Measurements from ENCODE around the gene ZC3H12D. TPM values are rescaled to one million over a fixed set of nuclear protein-coding genes. Genes with fewer than 3 reads are reported as not detected.

Gene ZC3H12D
- total RNA-seq, 2 experiments from 2014 or later = 75.8 to 82.7 TPM

DNA sequence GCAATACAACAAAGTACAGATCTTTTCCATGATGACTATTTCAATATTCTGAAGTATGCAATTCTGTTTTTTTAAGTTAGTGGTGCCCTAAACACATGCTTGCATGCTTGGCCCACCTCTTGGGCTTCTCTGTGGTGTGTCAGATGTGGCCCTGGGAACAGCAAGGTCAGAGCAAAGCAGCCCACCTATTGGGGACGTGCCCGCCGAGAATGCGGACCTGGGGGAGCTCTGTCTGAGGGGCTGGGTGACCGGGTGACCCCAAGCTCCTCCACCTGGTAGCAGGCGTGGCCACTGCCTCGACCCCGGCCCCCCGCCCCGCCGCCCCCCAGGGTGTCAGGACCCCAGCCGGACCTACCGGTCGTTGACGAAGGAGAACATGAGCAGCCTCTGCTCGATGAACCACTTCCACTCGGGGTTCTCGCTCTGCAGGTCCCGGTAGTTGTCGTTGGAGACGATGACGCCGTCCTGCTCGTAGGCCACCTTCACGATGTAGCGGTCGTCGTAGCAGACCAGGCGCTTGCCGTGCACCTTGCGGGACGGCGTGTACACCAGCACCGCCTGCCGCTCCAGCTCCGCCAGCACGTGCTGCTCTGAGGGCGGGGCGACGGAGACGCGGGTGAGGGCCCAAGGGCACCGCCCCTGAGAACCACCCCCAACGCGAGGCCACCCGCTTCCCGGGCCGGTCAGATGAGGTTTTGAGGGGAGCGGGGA, 28.3 kb downstream of the ZC3H12D start:
- H3K9me3 Mint-ChIP-seq = no peaks in the 10 kb centered on the region
- no peaks in the 10 kb centered on the region for H3K27me3 Mint-ChIP-seq (ENCODE audit: low read depth)
- H3K36me3 Mint-ChIP-seq (ENCODE audit: low read depth) = peaks cover 51% of the 10 kb centered on the region
- intact Hi-C loops (cut with micrococcal nuclease) = no loop called here
- H3K27ac Mint-ChIP-seq = no peak overlapping the region
- CTCF ChIA-PET = no interaction called here
- no peak for DNase-seq
- H3K4me1 Mint-ChIP-seq (ENCODE audit: low read depth) = peaks cover 15% of the 10 kb centered on the region
- no peak overlapping the region for H3K4me3 Mint-ChIP-seq

DNA sequence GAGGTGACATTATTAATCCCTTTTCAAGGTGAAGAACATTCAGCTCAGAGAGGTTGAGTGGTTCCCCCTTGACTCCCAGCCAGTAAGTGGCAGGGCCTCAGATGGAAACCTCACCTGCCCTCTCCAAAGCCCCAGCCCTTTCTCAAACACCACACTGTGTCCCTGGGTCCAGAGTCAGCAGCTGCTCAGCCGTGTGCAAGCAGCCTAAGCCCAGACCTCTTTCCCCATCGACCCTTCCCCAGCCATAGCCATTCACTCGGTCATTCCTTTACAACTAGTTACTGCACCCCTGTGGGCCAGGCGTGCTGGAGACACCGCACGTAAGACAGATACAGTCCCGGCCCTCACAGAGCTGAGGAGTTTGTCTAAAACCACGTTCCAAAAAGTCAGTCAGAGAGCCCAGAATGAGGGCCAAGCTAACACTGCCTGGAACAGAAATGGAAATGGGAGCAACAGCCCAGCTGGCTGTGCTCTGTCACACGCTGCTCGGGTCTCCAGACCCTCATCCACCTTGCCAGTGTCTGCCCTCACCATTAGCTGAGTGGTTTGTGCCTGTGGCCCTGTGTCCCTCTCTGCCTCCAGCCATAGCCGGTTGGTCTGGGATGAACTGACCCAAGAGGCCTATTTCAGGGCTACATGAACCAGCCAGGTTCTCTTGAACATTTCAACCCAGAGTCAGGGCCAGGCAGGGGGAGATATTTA, 29.6 kb downstream of the ZC3H12D start:
- Mint-ChIP-seq H3K27me3 (ENCODE audit: low read depth) (no peaks in the 10 kb centered on the region), H3K4me3 (no peak overlapping the region), H3K4me1 (ENCODE audit: low read depth) (peaks cover 18% of the 10 kb centered on the region), H3K27ac (no peak overlapping the region), H3K36me3 (ENCODE audit: low read depth) (peaks cover 49% of the 10 kb centered on the region), H3K9me3 (no peaks in the 10 kb centered on the region)
- CTCF ChIA-PET = interaction anchor here (0.9 to 1.0 kb wide), 3 partner anchors 12 to 62 kb away, joined by 4 to 5 read pairs (median 4); no protein-coding TSS in a partner anchor
- DNase-seq = no peak
- intact Hi-C loops (cut with micrococcal nuclease) = no loop called here

DNA sequence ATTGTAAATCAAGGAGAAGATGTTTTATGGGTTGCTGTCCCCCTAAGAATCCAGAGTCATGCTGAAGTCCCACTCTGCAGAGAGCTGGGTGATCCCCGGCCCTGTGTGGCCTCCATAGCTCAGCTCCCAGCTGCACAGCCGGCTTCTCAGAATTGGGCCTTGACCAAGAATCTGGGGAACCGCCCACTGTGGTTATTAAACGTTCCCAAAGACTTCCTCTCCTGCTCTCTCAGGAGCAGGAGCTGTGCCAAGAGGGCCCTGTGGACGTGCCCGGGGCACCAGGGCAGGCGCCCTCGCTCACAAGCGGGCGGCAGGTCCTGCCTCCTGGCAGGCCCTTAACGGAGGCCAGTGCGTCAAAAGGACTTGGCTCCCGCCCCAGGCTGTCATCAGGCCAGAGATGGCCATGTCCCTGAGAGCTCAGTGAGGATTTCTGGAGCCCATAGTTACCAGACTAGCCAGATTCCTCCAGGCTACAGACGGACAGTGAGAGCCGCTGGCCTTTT, 30.4 kb downstream of the ZC3H12D start:
- no peak for DNase-seq
- CTCF ChIA-PET = interaction anchor here (0.8 to 1.5 kb wide), 4 partner anchors 12 to 63 kb away, joined by 4 to 5 read pairs (median 4); partner anchors contain the start of gene ZC3H12D
- H3K27me3 Mint-ChIP-seq (ENCODE audit: low read depth) = no peaks in the 10 kb centered on the region
- no peak overlapping the region for H3K4me3 Mint-ChIP-seq
- intact Hi-C loops (cut with micrococcal nuclease) = no loop called here
- peaks cover 21% of the 10 kb centered on the region for H3K4me1 Mint-ChIP-seq (ENCODE audit: low read depth)
- no peaks in the 10 kb centered on the region for H3K9me3 Mint-ChIP-seq
- peaks cover 49% of the 10 kb centered on the region for H3K36me3 Mint-ChIP-seq (ENCODE audit: low read depth)
- no peak overlapping the region for H3K27ac Mint-ChIP-seq

DNA sequence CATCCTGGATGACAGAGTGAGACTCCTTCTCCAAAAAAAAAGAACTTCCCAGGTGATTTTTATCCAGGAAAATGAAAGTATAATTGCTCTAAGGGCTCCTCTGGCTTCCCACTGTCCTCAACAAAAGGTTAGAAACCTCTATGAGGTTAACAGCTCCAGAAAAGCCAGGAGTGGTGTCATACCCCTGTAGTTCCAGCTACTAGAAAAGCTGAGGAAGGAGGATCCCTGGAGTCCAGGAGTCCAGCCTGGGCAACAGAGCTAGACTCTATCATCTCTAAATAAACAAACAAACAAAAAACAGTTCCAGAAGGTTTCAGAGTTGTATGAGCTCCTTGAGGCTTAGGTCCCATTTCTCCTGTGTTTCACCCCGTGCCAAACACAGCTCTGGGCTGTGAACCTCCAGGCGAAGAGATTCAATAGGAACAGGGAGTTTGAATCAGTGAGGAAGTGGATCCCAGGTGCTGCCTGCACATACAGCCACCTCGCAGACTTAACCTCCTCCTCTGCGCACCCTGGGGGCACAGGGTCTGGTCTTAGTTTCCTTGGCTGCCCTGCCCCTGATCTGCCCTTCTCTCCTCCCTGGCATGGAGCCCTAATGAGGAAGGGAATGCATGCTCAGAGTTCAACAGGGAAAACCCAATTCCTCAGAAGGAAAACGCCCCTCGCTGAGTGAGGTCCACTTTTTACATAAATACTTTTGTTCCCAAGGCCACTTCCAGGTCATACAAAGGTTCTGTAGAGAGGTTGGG, 31.0 kb downstream of the ZC3H12D start:
- intact Hi-C loops (cut with micrococcal nuclease) = loop anchor here (2.0 kb wide), 1 partner anchor 63 kb away; no protein-coding TSS in a partner anchor
- Mint-ChIP-seq H3K4me1 (ENCODE audit: low read depth) (peaks cover 15% of the 10 kb centered on the region), H3K9me3 (no peaks in the 10 kb centered on the region), H3K27ac (no peak overlapping the region), H3K36me3 (ENCODE audit: low read depth) (peaks cover 45% of the 10 kb centered on the region), H3K4me3 (no peak overlapping the region), H3K27me3 (ENCODE audit: low read depth) (no peaks in the 10 kb centered on the region)
- CTCF ChIA-PET = interaction anchor here (0.6 to 1.5 kb wide), 5 partner anchors 22 to 153 kb away, joined by 3 to 4 read pairs (median 4); partner anchors contain the start of gene ZC3H12D
- no peak for DNase-seq

DNA sequence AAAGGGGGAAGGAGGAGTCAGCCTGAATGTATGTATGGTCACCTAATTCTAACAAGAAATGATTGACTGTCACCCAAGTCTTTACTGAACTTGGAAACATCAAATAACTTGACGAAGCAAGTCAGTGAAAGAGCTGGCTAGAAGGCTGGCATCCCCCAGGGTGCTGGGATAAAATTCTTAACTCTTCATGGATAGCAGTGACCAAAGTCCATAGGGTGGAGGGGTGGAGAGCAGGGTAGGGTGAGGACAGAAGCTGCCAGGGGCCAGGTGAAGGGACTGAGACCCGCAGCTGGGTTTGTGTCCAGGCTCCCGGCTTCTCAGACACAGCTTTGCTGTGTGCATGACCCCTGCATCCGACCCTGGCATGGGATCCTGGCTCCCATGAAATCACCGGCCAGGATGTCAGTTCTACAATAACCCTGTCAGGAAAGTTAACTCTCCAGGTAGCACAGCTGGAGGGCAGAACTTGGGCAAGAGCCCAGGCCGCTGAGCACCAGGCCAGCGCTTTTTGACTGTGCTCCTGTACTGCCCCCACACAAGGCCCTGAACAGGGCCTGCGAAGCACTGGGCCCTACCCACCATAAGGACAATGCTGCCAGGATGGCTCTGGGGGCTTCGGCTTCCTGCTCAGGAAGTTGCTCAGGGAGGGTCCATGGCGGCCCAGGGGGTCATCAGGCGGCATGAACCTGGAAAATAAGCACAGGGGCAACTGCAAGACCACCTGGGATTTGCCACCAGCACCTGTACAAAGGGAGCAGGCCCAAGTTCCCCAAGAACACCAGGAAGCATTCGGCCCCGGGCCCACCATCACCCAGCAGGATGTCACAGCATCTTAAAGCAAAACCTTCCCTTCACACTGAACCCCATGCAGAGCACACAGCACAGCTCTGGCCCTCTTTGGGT, 32.5 kb downstream of the ZC3H12D start:
- DNase-seq = no peak
- no peaks in the 10 kb centered on the region for H3K27me3 Mint-ChIP-seq (ENCODE audit: low read depth)
- H3K27ac Mint-ChIP-seq = no peak overlapping the region
- CTCF ChIA-PET = interaction anchor here (0.5 to 1.0 kb wide), 4 partner anchors 61 to 196 kb away, joined by 3 to 4 read pairs (median 3); no protein-coding TSS in a partner anchor
- H3K4me1 Mint-ChIP-seq (ENCODE audit: low read depth) = peaks cover 12% of the 10 kb centered on the region
- intact Hi-C loops (cut with micrococcal nuclease) = loop anchor here (2.0 kb wide), 1 partner anchor 65 kb away; no protein-coding TSS in a partner anchor
- peaks cover 38% of the 10 kb centered on the region for H3K36me3 Mint-ChIP-seq (ENCODE audit: low read depth)
- H3K9me3 Mint-ChIP-seq = no peaks in the 10 kb centered on the region
- no peak overlapping the region for H3K4me3 Mint-ChIP-seq

GRCh38 chr6:149451376-149452036, 33.3 kb downstream of the ZC3H12D start:
- CTCF ChIA-PET = interaction anchor here (1.0 to 1.5 kb wide), 3 partner anchors 19 to 423 kb away, joined by 3 to 4 read pairs (median 3); no protein-coding TSS in a partner anchor
- Mint-ChIP-seq H3K27me3 (ENCODE audit: low read depth) (no peaks in the 10 kb centered on the region), H3K27ac (no peak overlapping the region), H3K9me3 (no peaks in the 10 kb centered on the region), H3K36me3 (ENCODE audit: low read depth) (peaks cover 35% of the 10 kb centered on the region), H3K4me1 (ENCODE audit: low read depth) (peaks cover 12% of the 10 kb centered on the region), H3K4me3 (no peak overlapping the region)
- peak; percentile 53 for DNase-seq
- intact Hi-C loops (cut with micrococcal nuclease) = loop anchor here (2.0 kb wide), 1 partner anchor 65 kb away; no protein-coding TSS in a partner anchor

GRCh38 chr6:149450679-149451375, 34.0 kb downstream of the ZC3H12D start:
- CTCF ChIA-PET = interaction anchor here (1.2 to 1.5 kb wide), 2 partner anchors 19 to 422 kb away, joined by 3 to 4 read pairs; no protein-coding TSS in a partner anchor
- Mint-ChIP-seq H3K9me3 (no peaks in the 10 kb centered on the region), H3K27me3 (ENCODE audit: low read depth) (no peaks in the 10 kb centered on the region), H3K27ac (peak overlapping the region; percentile 41), H3K4me1 (ENCODE audit: low read depth) (peaks cover 12% of the 10 kb centered on the region), H3K4me3 (peak overlapping the region; percentile 34), H3K36me3 (ENCODE audit: low read depth) (peaks cover 35% of the 10 kb centered on the region)
- intact Hi-C loops (cut with micrococcal nuclease) = no loop called here
- DNase-seq = no peak

- CTCF ChIA-PET = interaction anchor here (1.2 to 1.5 kb wide), 2 partner anchors 18 to 421 kb away, joined by 3 to 4 read pairs; no protein-coding TSS in a partner anchor
- intact Hi-C loops (cut with micrococcal nuclease) = no loop called here
- peak overlapping the region; percentile 34 for H3K4me3 Mint-ChIP-seq
- peaks cover 11% of the 10 kb centered on the region for H3K4me1 Mint-ChIP-seq (ENCODE audit: low read depth)
- H3K27me3 Mint-ChIP-seq (ENCODE audit: low read depth) = no peaks in the 10 kb centered on the region
- H3K27ac Mint-ChIP-seq = peak overlapping the region; percentile 41
- no peaks in the 10 kb centered on the region for H3K9me3 Mint-ChIP-seq
- peaks cover 33% of the 10 kb centered on the region for H3K36me3 Mint-ChIP-seq (ENCODE audit: low read depth)
- no peak for DNase-seq
These were observed 34.8 kb downstream of the ZC3H12D start for GRCh38 chr6:149449831-149450678.

- Mint-ChIP-seq H3K4me3 (peak overlapping the region; percentile 15), H3K9me3 (no peaks in the 10 kb centered on the region), H3K27me3 (ENCODE audit: low read depth) (no peaks in the 10 kb centered on the region), H3K4me1 (ENCODE audit: low read depth) (peaks cover 11% of the 10 kb centered on the region), H3K27ac (peak overlapping the region; percentile 50), H3K36me3 (ENCODE audit: low read depth) (peaks cover 31% of the 10 kb centered on the region)
- intact Hi-C loops (cut with micrococcal nuclease) = no loop called here
- DNase-seq = peak; percentile 34
- CTCF ChIA-PET = interaction anchor here (0.7 to 0.9 kb wide), 2 partner anchors 17 to 29 kb away, joined by 3 read pairs; no protein-coding TSS in a partner anchor
These were observed 35.9 kb downstream of the ZC3H12D start for GRCh38 chr6:149448821-149449453.

Measured in activated naive CD4-positive, alpha-beta T cell treated with anti-CD3 and anti-CD28 coated beads for 36 hours (primary cell).